Smooth muscle cell (in vitro differentiated cells): ENCODE measurements around the gene RAPGEF5. TPM values are rescaled to one million over a fixed set of nuclear protein-coding genes. Genes with fewer than 3 reads are reported as not detected.

Experiments used
- DNase-seq: peaks from one replicate; lab custom pipeline; 2025; ENCODE audit not compliant: unreplicated experiment; lab: John Stamatoyannopoulos, UW
- H2AFZ ChIP-seq: fragments of 200-600 bp; sonication (generic); 2 replicates; pipeline ENCODE4 v1.6.0; 2016; ENCODE audit warnings: antibody characterized with exemption, low read depth, mild to moderate bottlenecking
- H3F3A ChIP-seq: fragments of 200-600 bp; sonication (generic); 2 replicates; pipeline ENCODE4 v1.6.0; 2017; ENCODE audit warnings: antibody characterized with exemption, low read depth
- H3K27ac ChIP-seq: fragments of 200-600 bp; sonication (generic); 2 replicates; pipeline ENCODE4 v1.5.1; 2016; ENCODE audit warnings: low read depth, mild to moderate bottlenecking
- H3K27me3 ChIP-seq: fragments of 200-600 bp; sonication (generic); 2 replicates; pipeline ENCODE4 v1.6.1; 2016; ENCODE audit warnings: low read depth, mild to moderate bottlenecking
- H3K36me3 ChIP-seq: fragments of 200-600 bp; sonication (generic); 2 replicates; pipeline ENCODE4 v1.5.1; 2016; ENCODE audit warnings: low read depth
- H3K4me1 ChIP-seq: fragments of 200-600 bp; sonication (generic); 2 replicates; pipeline ENCODE4 v1.5.1; 2016; ENCODE audit warnings: low read depth
- H3K4me2 ChIP-seq: fragments of 200-600 bp; sonication (generic); 2 replicates; pipeline ENCODE4 v1.6.0; 2016; ENCODE audit warnings: mild to moderate bottlenecking
- H3K4me3 ChIP-seq: fragments of 200-600 bp; sonication (generic); 2 replicates; pipeline ENCODE4 v1.5.1; 2016; ENCODE audit warnings: mild to moderate bottlenecking
- H3K79me2 ChIP-seq: fragments of 200-600 bp; sonication (generic); 2 replicates; pipeline ENCODE4 v1.6.0; 2016; ENCODE audit warnings: low read depth, mild to moderate bottlenecking
- H3K9ac ChIP-seq: fragments of 200-600 bp; sonication (generic); 2 replicates; pipeline ENCODE4 v1.6.0; 2016; ENCODE audit warnings: low read depth
- H3K9me3 ChIP-seq: fragments of 200-600 bp; sonication (generic); replicated peaks from 2 replicates; pipeline ENCODE4 v1.5.1; 2016; ENCODE audit warnings: low read depth
- H4K20me1 ChIP-seq: fragments of 200-600 bp; sonication (generic); 2 replicates; pipeline ENCODE4 v1.6.0; 2016; ENCODE audit warnings: low read depth
- CTCF ChIP-seq: fragments of 200-600 bp; sonication (generic); IDR thresholded peaks from 2 replicates; pipeline ENCODE4 v1.5.1; 2017; ENCODE audit warnings: borderline replicate concordance, mild to moderate bottlenecking, antibody characterized with exemption; ENCODE audit not compliant: insufficient read depth, poor library complexity, severe bottlenecking
- WGBS: methylation state at CpG from one replicate; pipeline ENCODE4 v1.1.7; 2016; ENCODE audit warnings: low lambda C conversion rate; 5-methylcytosine and 5-hydroxymethylcytosine counted together
- polyA plus RNA-seq: library from polyadenylated mRNA; unstranded; fragments of >200 nt; fragmentation: Nextera tagmentation; extraction: Ambion mirVana; gene quantifications from 2 replicates; pipeline ENCODE4 v1.2.1, GENCODE V29; 2016
- total RNA-seq: library from RNA; depleted of rRNA; stranded (reverse); fragments of >200 nt; gene quantifications from 2 replicates; pipeline ENCODE4 v1.2.3, GENCODE V29; 2014

The RAPGEF5 gene
- total and polyA plus RNA-seq, 2 experiments from 2014 or later: 11.4 TPM; not detected in 1

GRCh38 chr7:22105550-22105949 lies 251.4 kb downstream of the RAPGEF5 start:
- Histone ChIP-seq H3K79me2 (no peaks in the 10 kb centered on the region), H3K27me3 (no peaks in the 10 kb centered on the region), H3K4me3 (no peak overlapping the region), H3K9ac (no peak overlapping the region), H3K36me3 (no peaks in the 10 kb centered on the region), H3K9me3 (no peaks in the 10 kb centered on the region), H3K4me1 (no peaks in the 10 kb centered on the region), H2AFZ (no peak overlapping the region), H3K27ac (no peak overlapping the region), H3F3A (no peaks in the 10 kb centered on the region), H4K20me1 (no peaks in the 10 kb centered on the region), H3K4me2 (no peak overlapping the region)
- no peak for DNase-seq
- 94% methylated on average over 7 of the region's 7 CpGs for WGBS
- TF ChIP-seq CTCF: no peak

GRCh38 chr7:22094413-22095342 lies 262.3 kb downstream of the RAPGEF5 start:
- H3K4me1 ChIP-seq: no peaks in the 10 kb centered on the region
- WGBS: 74% methylated on average over 11 of the region's 11 CpGs
- no peaks in the 10 kb centered on the region for H4K20me1 ChIP-seq
- H3K9ac ChIP-seq: no peak overlapping the region
- TF ChIP-seq CTCF: peak; percentile 8
- H3K79me2 ChIP-seq: no peaks in the 10 kb centered on the region
- H3K9me3 ChIP-seq: no peaks in the 10 kb centered on the region
- no peak overlapping the region for H2AFZ ChIP-seq
- H3K4me2 ChIP-seq: no peak overlapping the region
- no peaks in the 10 kb centered on the region for H3K27me3 ChIP-seq
- no peaks in the 10 kb centered on the region for H3F3A ChIP-seq
- H3K4me3 ChIP-seq: no peak overlapping the region
- no peak for DNase-seq
- no peak overlapping the region for H3K27ac ChIP-seq
- no peaks in the 10 kb centered on the region for H3K36me3 ChIP-seq

- Histone ChIP-seq H3K4me2 (no peak overlapping the region), H3K27me3 (no peaks in the 10 kb centered on the region), H3K4me1 (no peaks in the 10 kb centered on the region), H3K9me3 (no peaks in the 10 kb centered on the region), H3K4me3 (no peak overlapping the region), H2AFZ (no peak overlapping the region), H3K9ac (no peak overlapping the region), H4K20me1 (no peaks in the 10 kb centered on the region), H3K27ac (no peak overlapping the region), H3F3A (no peaks in the 10 kb centered on the region), H3K79me2 (no peaks in the 10 kb centered on the region), H3K36me3 (no peaks in the 10 kb centered on the region)
- DNase-seq: no peak
- TF ChIP-seq CTCF: no peak
- 75% methylated on average over 6 of the region's 6 CpGs for whole genome bisulfite sequencing
These were observed 263.0 kb downstream of the RAPGEF5 start for GRCh38 chr7:22093936-22094335.
